ENCODE results near the gene RASGRF1. TPM values are rescaled to one million over a fixed set of nuclear protein-coding genes. Genes with fewer than 3 reads are reported as not detected.

The RASGRF1 gene
- total RNA-seq, 1 experiment from 2014 or later: not detected

DNA sequence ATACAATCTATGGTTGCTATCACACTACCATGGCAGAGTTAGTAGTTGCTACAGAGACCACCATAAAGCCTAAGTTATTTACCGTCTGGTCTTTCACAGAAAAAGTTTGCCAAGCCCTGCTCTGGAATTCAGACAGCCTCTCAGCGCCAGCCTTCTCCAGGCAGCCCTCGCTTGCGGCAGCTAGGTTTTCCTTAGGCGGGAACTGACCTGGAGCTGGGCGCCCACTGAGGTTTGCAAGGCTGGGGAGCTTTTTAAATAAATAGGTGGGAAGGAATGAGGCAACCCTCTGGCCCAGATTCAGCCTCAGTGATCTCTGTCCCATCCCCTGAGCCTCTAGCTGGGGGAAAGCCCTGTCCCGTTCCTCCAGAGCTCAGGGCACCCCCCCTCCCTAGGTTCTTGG, 146.9 kb downstream of the RASGRF1 start:
- Histone ChIP-seq H2AFZ (ENCODE audit: low read length) (no peak overlapping the region), H3K9ac (ENCODE audit: low read length) (no peak overlapping the region), H3K79me2 (ENCODE audit: low read length) (peaks cover 15% of the 10 kb centered on the region), H3K27me3 (ENCODE audit: low read length) (no peaks in the 10 kb centered on the region), H3K27ac (ENCODE audit: low read length) (no peak overlapping the region), H3K4me3 (ENCODE audit: low read length) (peak overlapping the region; percentile 65), H3K9me3 (ENCODE audit: low read length) (no peaks in the 10 kb centered on the region), H3F3A (ENCODE audit: low read length, unreplicated experiment) (no peaks in the 10 kb centered on the region), H3K9me2 (replicated peaks; ENCODE audit: low read length) (no peaks in the 10 kb centered on the region), H3K4me2 (ENCODE audit: low read length) (peak overlapping the region; percentile 84), H4K20me1 (ENCODE audit: low read length) (no peaks in the 10 kb centered on the region), H3K4me1 (ENCODE audit: insufficient read depth, low read length) (peaks cover 13% of the 10 kb centered on the region), H3K36me3 (ENCODE audit: low read depth, low read length) (no peaks in the 10 kb centered on the region)
- TF ChIP-seq EZH2 (IDR thresholded peaks at IDR 0.05; ENCODE audit: low read length, unreplicated experiment) (no peak), EZH2phosphoT487 (IDR thresholded peaks at IDR 0.05; ENCODE audit: borderline replicate concordance, low read length) (no peak), CTCF (conservative IDR thresholded peaks at IDR 0.05; ENCODE audit: low read depth, low read length) (no peak)
- no TSS peak for BruUV-seq (replicated peaks)
- ATAC-seq: no peak
- ChIA-PET CTCF (interaction anchor here (0.6 kb wide), 1 partner anchor 595 kb away, joined by 4 read pairs; no protein-coding TSS in a partner anchor), POLR2A (ENCODE audit: unreplicated experiment) (no interaction called here)
- no peak for DNase-seq
- intact Hi-C loops (cut with micrococcal nuclease): loop anchor here (2.0 kb wide), 1 partner anchor 13 kb away; no protein-coding TSS in a partner anchor

DNA sequence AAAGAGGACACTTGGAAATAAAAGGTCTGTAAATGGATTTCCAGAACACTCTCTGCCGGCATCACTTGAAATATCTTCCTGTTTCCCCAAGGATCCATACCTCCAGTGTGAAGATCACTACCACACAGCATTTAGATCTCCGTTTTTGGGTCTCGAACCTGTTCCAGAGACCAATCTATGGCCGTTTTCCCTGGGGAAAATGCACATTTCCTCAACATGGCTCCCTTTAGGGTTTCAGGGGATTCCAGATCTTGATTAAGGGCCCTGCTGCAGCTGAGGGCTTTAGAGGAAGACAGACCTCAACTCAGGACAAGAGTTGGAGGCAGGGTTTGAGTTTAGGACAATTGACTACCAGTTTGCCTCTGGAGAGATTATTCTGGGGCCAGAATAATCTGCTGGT, 147.8 kb downstream of the RASGRF1 start:
- Histone ChIP-seq H3K4me3 (ENCODE audit: low read length) (no peak overlapping the region), H3K9me2 (replicated peaks; ENCODE audit: low read length) (no peaks in the 10 kb centered on the region), H3F3A (ENCODE audit: low read length, unreplicated experiment) (no peaks in the 10 kb centered on the region), H3K9ac (ENCODE audit: low read length) (no peak overlapping the region), H3K9me3 (ENCODE audit: low read length) (no peaks in the 10 kb centered on the region), H3K4me2 (ENCODE audit: low read length) (no peak overlapping the region), H2AFZ (ENCODE audit: low read length) (no peak overlapping the region), H3K36me3 (ENCODE audit: low read depth, low read length) (no peaks in the 10 kb centered on the region), H3K27ac (ENCODE audit: low read length) (no peak overlapping the region), H3K79me2 (ENCODE audit: low read length) (peaks cover 15% of the 10 kb centered on the region), H3K4me1 (ENCODE audit: insufficient read depth, low read length) (peaks cover 13% of the 10 kb centered on the region), H4K20me1 (ENCODE audit: low read length) (no peaks in the 10 kb centered on the region), H3K27me3 (ENCODE audit: low read length) (no peaks in the 10 kb centered on the region)
- no peak for TF ChIP-seq CTCF (conservative IDR thresholded peaks at IDR 0.05; ENCODE audit: low read depth, low read length)
- TF ChIP-seq EZH2phosphoT487 (IDR thresholded peaks at IDR 0.05; ENCODE audit: borderline replicate concordance, low read length): no peak
- TF ChIP-seq EZH2 (IDR thresholded peaks at IDR 0.05; ENCODE audit: low read length, unreplicated experiment): no peak
- ATAC-seq (no peak), DNase-seq (no peak)
- ChIA-PET CTCF (interaction anchor here (0.6 kb wide), 1 partner anchor 596 kb away, joined by 4 read pairs; no protein-coding TSS in a partner anchor), POLR2A (ENCODE audit: unreplicated experiment) (no interaction called here)
- no TSS peak for BruUV-seq (replicated peaks)
- intact Hi-C loops (cut with micrococcal nuclease): no loop called here

DNA sequence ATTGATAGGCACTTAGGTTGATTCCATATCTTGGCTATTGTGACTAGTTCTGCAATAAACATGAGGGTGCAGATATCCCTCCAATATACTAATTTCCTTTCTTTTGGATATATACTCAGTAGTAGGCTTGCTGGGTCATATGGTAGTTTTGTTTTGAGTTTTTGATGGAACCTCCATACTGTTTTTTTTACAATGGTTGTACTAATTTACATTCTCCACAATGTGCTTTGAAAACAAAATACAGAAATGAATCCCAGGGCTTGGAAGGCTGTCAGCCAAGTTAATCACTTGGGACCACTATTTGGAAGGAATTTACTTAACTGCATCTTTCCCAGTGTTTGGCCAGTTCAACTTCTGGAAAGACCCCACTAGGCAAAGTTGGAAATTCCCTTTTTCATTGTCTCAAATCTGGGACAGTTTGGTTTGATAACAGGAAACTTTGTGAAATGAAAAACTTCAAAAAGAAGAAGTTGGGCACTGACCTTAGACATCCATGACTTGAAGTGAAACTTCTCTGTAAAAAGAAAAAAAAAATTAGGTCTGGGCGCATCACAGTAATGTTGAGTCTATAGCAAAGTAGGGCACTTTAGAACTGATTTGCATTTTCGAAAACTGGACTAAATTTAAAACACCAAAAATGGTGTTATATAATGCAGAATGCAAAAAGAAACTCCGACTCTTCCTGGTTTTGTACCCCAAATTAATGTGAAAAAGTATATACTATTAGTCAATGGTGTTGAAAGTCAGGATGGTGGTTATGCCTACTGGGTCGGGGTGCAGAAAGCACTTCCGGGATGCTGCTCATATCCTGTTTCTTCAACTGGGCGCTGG, 151.7 kb downstream of the RASGRF1 start:
- no TSS peak for BruUV-seq (replicated peaks)
- POLR2A ChIA-PET (ENCODE audit: unreplicated experiment): no interaction called here
- H3K27ac ChIP-seq (ENCODE audit: low read length): no peak overlapping the region
- no peaks in the 10 kb centered on the region for H3K9me2 ChIP-seq (replicated peaks; ENCODE audit: low read length)
- no peaks in the 10 kb centered on the region for H3K9me3 ChIP-seq (ENCODE audit: low read length)
- CTCF ChIA-PET: no interaction called here
- H3K27me3 ChIP-seq (ENCODE audit: low read length): no peaks in the 10 kb centered on the region
- H3F3A ChIP-seq (ENCODE audit: low read length, unreplicated experiment): no peaks in the 10 kb centered on the region
- peaks cover 4% of the 10 kb centered on the region for H3K4me1 ChIP-seq (ENCODE audit: insufficient read depth, low read length)
- DNase-seq (no peak), ATAC-seq (no peak)
- H3K36me3 ChIP-seq (ENCODE audit: low read depth, low read length): no peaks in the 10 kb centered on the region; the same call in none of the 2 replicates
- H3K4me2 ChIP-seq (ENCODE audit: low read length): no peak overlapping the region
- no peaks in the 10 kb centered on the region for H4K20me1 ChIP-seq (ENCODE audit: low read length)
- no peak overlapping the region for H3K4me3 ChIP-seq (ENCODE audit: low read length)
- no peak overlapping the region for H2AFZ ChIP-seq (ENCODE audit: low read length)
- H3K79me2 ChIP-seq (ENCODE audit: low read length): peaks cover 8% of the 10 kb centered on the region; the same call in 1 of the 2 replicates
- intact Hi-C loops (cut with micrococcal nuclease): no loop called here
- TF ChIP-seq CTCF (conservative IDR thresholded peaks at IDR 0.05; ENCODE audit: low read depth, low read length): no peak
- TF ChIP-seq EZH2phosphoT487 (IDR thresholded peaks at IDR 0.05; ENCODE audit: borderline replicate concordance, low read length): no peak
- TF ChIP-seq EZH2 (IDR thresholded peaks at IDR 0.05; ENCODE audit: low read length, unreplicated experiment): no peak
- H3K9ac ChIP-seq (ENCODE audit: low read length): no peak overlapping the region
